Measurements from ENCODE around the gene PSG5.
"Not testable (repeated sequence)": the region's sequence is repeated elsewhere in the genome, so short reads cannot be mapped to it uniquely, and the experiment has no call there.

Gene PSG5

GRCh38 chr19:43186311-43186935 lies at the start of gene PSG5:
Gene PSG5 (minus strand): TSS chr19:43186536. CDS start chr19:43186405, 131 bp downstream.
- not testable (repeated sequence) for DNase-seq

- DNase-seq = not testable (repeated sequence)
Measured at GRCh38 chr19:43235686-43236085, 49.4 kb upstream of the PSG5 start.

DNA sequence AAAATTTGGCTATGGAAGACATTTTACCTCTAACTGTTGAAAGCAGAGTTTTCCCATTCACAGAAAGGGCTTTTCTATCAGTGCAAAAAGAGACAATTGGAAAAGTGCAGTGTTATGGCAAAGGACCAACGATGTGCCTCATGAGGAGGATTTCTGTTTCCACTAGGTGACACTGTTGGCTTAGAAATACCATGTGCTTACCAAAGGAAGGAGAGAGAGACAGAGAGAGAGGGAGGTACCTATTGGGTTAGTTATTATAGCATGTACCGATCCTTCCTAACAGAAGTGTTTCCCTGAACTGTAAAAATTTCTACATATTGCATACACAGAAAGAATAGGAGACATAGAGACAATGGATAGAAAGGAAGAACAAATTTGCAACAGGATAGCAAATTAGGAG lies 43.0 kb upstream of the PSG5 start:
- DNase-seq = no peak

GRCh38 chr19:43228730-43229129 lies 42.4 kb upstream of the PSG5 start:
- not testable (repeated sequence) for DNase-seq

- DNase-seq = not testable (repeated sequence)
Measured at GRCh38 chr19:43226986-43227385, 40.6 kb upstream of the PSG5 start.

DNA sequence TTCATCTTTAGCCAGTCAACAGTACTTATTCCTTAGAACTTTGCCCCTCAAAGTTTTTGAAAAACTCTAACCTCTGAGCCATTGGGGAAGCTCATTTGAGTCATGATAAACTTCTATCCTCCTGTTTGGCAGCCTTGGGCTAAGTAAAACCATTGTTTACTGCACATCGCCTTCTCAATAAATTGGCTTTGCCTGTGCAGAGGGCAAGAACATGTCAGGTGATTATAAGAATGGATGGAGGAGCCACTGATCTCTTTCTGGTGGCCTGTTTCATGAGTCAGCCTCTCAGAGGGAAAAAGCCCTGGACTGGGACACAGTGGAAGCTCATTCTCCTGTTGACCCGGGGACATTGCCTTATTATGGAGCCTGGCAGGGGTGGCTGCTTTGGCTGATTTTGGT lies 38.5 kb upstream of the PSG5 start:
- DNase-seq = no peak

GRCh38 chr19:43224201-43224854 lies 38.0 kb upstream of the PSG5 start:
- DNase-seq = not testable (repeated sequence)

DNA sequence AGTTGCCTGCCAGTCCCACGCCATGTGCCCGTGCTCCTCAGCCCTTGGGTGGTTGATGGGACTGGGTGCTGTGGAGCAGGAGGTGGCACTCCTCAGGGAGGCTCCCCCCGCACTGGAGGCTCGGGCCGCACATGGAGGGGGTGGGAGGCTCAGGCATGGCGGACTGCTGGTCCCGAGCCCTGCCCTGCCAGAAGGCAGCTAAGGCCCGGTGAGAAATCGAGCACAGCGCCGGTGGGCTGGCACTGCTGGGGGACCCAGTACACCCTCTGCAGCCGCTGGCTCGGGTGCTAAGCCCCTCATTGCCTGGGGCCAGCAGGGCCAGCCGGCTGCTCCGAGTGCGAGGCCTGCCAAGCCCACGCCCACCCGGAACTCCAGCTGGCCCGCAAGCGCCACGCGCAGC lies 35.6 kb upstream of the PSG5 start:
- not testable (repeated sequence) for DNase-seq

GRCh38 chr19:43219136-43219535 lies 32.8 kb upstream of the PSG5 start:
- not testable (repeated sequence) for DNase-seq

GRCh38 chr19:43215881-43216280 lies 29.5 kb upstream of the PSG5 start:
- not testable (repeated sequence) for DNase-seq

DNA sequence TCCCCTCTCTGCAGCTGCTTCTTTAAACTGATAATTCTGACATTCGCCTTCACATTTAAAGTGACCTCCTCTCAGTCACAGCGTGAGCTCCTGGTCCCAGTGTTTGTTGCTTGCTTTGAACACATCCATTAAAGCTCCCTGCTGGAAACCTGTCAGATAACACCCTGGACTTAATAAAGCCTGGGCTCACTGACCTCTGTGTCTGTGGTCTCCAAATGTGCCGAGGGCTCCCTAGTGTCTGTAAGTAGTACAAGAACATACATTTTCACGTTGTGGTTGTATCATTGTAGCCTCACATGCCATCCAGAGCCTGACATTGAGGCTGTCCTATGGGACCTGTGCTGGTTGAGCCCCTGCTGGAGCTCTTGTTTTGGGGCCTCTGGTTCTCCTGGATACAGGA lies 21.7 kb upstream of the PSG5 start:
- DNase-seq = no peak

- not testable (repeated sequence) for DNase-seq
Measured at GRCh38 chr19:43207174-43207573, 20.8 kb upstream of the PSG5 start.

DNA sequence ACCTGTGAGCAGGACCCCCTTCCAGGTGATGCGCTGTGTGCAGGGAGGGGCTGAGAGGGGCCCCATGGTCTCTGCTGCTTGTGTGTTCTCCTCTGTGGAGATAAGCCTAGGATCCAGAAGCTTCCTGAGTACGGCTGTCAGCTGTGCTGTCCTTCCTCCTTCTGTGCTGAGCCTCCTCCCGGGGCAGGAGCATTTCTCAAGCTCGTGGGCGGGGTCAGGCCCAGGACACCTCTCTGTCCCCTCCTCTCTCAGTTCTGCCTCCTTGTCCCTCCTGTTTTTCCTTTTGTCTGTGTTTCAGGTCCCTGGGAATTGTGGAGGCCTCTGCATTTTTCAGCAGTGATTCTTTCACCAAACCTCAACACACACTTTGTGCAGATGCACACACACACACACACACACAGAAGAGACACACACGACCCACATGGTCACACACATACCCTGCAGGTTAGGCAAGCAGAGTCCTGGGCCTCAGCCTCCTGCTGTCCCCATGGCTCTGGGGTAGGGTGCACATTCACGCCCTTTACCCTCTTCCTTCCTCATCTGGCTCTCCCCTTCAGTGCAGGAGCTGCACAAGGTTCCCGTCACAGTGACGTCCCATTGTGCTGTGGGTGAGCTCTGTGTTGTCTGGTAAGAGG lies 19.3 kb upstream of the PSG5 start, which contains the start of gene PSG4:
PSG4 (minus strand) TSS at position 168 of the 635 bp plus-strand sequence; CDS start at position 66, 102 bp downstream.
- DNase-seq = not testable (repeated sequence)

DNA sequence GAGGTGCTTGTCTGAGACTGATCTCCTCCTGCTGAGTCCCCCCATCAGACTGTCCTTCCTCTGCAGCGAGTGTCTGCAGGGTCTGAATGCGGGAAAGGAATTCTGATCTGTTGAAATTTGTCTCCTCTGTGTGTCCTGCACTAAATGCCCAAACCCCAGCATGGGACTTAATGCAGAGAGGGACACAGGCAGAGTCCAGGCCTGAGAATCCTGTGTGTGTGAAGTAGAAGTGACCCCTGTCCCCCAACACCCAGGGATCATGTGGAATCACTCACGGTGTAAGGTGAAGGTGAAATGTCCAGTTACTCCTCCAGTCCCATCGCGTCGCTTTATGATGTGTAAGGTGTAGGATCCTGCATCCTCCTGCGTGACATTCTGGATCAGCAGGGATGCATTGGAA lies 17.3 kb upstream of the PSG5 start:
- not testable (repeated sequence) for DNase-seq

DNA sequence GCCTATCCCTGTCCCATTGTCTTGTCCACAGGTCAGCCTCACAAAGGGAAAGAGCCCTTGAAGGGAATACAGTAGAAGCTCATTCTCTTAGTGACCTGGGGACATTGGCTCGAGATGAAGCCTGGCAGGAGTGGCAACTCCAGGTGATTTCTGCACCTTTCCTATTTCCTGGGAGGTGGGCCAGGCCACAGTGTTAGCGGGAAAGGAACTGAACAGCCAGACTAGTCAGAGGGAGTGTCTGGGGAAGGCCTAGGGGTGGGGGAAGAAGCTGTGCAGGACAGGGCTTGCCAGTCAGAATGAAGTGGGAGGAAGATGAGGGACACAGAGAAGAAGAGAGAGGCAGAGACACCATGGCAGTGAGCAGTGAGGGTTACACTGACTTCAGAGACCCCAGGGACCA lies 15.6 kb upstream of the PSG5 start:
- DNase-seq = not testable (repeated sequence)

DNA sequence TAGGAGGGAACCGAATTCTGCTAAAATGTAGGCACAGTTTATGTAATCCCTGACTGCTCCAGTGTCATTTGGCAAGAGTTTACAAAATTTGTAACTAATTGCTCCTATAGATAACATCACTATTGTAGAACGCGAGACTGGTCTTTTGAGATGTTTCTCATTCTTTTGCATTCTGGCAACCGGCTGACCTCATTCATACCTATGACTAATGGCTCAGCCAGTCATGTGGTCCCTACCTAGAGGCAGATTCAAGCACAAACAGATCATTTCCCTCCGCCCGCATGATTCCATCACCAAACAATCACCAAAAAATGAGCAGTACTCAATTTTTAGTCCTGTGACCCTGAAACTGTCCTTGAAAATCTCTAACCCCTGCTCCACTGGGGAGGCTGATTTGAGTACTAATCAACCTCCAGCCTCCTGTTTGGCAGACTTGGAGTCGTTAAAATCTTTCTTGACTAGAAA lies 15.0 kb upstream of the PSG5 start:
- DNase-seq = not testable (repeated sequence)

DNA sequence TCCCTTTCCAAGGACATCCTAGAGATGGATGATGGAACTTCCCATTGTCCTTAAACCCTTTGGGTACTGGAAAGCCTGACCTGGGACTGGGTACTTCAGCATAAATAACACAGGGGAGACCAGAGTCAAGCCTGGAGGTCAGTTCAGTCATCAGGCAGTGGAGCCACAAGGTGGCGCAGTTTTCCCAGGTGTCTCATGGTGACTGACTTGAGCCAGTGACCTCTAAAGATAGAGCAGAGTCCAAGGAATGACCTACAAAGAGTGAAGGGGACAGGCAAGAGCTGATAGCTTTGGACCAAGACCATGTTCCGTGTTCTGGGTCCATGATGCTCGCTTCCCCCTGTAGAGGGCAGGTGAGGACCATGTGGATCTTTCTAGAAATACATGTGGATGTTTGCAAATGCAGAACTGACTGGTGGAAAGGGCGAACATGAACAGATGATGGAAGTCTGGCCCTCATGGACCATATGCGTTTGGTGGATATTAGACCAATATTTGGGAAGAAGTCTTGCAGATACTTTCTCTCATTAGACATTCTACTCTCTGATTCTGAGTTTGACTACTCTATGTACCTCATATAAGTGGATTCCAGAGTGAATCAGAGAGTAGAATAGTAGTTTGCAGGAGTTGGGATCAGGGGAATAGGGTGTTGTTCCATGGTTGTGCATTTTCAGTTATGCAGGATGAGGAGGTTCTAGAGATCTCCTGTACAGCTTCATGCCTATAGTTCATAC lies 12.5 kb upstream of the PSG5 start:
- not testable (repeated sequence) for DNase-seq

- not testable (repeated sequence) for DNase-seq
Measured at GRCh38 chr19:43197666-43198397, 11.5 kb upstream of the PSG5 start.

DNA sequence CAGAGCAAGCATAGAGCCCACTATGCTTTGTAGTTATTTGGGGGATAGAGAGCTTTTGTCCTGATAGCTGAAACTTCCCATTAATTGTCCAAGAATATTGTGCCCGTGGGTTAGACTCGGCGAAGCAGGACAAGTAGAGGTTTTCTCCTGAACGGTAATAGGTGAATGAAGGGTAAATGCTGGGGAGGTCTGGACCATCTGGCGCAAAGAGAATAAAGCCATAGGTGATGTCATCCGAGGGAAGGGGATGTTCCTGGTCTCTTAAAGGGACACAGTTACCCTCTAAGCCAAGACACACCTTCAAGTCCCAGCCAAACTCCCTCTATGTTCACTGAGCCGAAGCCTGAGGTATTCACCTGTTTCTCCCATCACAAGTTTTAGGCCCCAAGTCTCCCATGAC lies 8.1 kb upstream of the PSG5 start:
- DNase-seq = not testable (repeated sequence)

DNA sequence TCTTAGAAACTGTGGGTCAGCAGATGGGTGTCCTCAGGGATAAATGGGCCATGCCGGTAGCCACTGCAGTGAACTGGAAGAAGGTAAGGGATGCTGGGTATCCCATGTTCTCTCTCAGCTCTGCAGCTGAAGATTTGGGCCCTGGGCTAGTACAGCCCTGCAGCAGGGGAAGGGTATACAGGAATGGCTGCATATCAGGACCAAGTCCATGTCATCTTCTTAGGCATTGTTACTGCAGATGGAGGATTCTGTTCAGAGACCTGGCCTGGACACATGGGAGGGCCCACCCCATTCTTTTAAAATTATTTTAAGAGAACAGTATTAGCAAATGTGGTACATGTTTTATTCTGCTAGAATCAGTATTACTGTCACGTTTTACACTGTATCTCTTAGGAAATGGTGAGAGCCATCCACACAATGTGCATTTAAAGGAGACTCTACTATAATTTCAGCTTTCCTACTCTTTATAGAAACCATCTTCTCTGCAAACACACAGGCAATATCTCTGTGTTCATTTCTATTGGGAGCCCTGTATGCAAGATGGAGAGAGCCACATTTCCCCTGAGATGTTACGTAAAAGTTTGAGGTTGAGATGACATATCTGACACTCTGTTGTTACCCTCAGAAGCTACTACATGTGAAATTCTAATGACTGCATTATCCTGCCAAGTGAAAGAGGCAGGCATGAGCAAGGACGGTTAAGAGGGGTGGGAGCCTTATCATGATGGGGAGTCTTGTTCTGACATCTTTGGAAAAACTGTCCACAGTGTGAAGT lies 6.2 kb upstream of the PSG5 start:
- not testable (repeated sequence) for DNase-seq

DNA sequence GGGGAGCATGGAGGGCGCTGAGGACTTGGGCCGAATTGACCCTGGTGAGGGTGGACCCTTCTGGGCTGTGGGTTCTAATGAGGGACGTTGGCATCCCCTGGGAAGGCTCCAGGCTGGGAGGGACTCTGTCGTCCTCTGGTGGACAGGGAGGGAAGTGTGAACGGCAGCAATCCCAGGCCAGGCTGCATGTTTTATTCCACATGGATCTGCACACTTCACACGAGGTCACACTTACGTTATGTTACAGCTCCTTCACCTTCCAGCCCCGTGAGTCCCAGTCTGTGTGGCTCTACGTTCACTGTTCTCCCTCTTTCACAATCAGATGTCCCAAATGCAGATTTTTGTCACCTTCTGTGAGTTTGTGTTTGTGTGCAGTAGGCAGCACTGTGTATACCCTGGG lies 1.8 kb upstream of the PSG5 start:
- DNase-seq = not testable (repeated sequence)
